ENCODE results near the gene FAM168B.

The FAM168B gene

GRCh38 chr2:131026919-131027318 lies 66.3 kb downstream of the FAM168B start:
- Histone ChIP-seq H3K9me2 (replicated peaks; ENCODE audit: insufficient read depth, low read length) (no peaks in the 10 kb centered on the region), H3K79me2 (ENCODE audit: low read length) (no peaks in the 10 kb centered on the region), H2AFZ (ENCODE audit: low read length) (no peak overlapping the region), H3K4me2 (ENCODE audit: low read depth, low read length) (no peak overlapping the region), H4K20me1 (ENCODE audit: insufficient read depth, low read length) (no peaks in the 10 kb centered on the region), H3K27me3 (replicated peaks; ENCODE audit: insufficient read depth, low read length) (no peaks in the 10 kb centered on the region), H3K36me3 (replicated peaks; ENCODE audit: insufficient read depth, low read length) (no peaks in the 10 kb centered on the region), H3K9ac (ENCODE audit: low read length) (no peak overlapping the region), H3F3A (ENCODE audit: insufficient read depth, low read length) (no peaks in the 10 kb centered on the region), H3K9me3 (replicated peaks; ENCODE audit: insufficient read depth, low read length) (no peaks in the 10 kb centered on the region), H3K4me3 (ENCODE audit: low read length) (no peak overlapping the region), H3K27ac (ENCODE audit: low read length) (no peak overlapping the region), H3K4me1 (ENCODE audit: low read length) (no peaks in the 10 kb centered on the region)
- TF ChIP-seq CTCF (IDR thresholded peaks at IDR 0.05; ENCODE audit: low read length) = no peak
- no peak for TF ChIP-seq EZH2 (optimal IDR thresholded peaks at IDR 0.05; ENCODE audit: low read depth, low read length)
- TF ChIP-seq EZH2phosphoT487 (IDR thresholded peaks at IDR 0.05; ENCODE audit: low read length) = no peak
- DNase-seq = no peak

- no peak overlapping the region for H2AFZ ChIP-seq (ENCODE audit: low read length)
- no peak overlapping the region for H3K4me3 ChIP-seq (ENCODE audit: low read length)
- H3K4me1 ChIP-seq (ENCODE audit: low read length) = no peaks in the 10 kb centered on the region
- no peak overlapping the region for H3K4me2 ChIP-seq (ENCODE audit: low read depth, low read length)
- TF ChIP-seq EZH2phosphoT487 (IDR thresholded peaks at IDR 0.05; ENCODE audit: low read length) = no peak
- no peak for TF ChIP-seq CTCF (IDR thresholded peaks at IDR 0.05; ENCODE audit: low read length)
- TF ChIP-seq EZH2 (optimal IDR thresholded peaks at IDR 0.05; ENCODE audit: low read depth, low read length) = no peak
- H3K36me3 ChIP-seq (replicated peaks; ENCODE audit: insufficient read depth, low read length) = no peaks in the 10 kb centered on the region
- no peak overlapping the region for H3K27ac ChIP-seq (ENCODE audit: low read length)
- no peaks in the 10 kb centered on the region for H3K79me2 ChIP-seq (ENCODE audit: low read length)
- H3K27me3 ChIP-seq (replicated peaks; ENCODE audit: insufficient read depth, low read length) = no peaks in the 10 kb centered on the region
- DNase-seq = no peak
- no peaks in the 10 kb centered on the region for H4K20me1 ChIP-seq (ENCODE audit: insufficient read depth, low read length)
- no peak overlapping the region for H3K9ac ChIP-seq (ENCODE audit: low read length)
- H3K9me2 ChIP-seq (replicated peaks; ENCODE audit: insufficient read depth, low read length) = no peaks in the 10 kb centered on the region
- H3F3A ChIP-seq (ENCODE audit: insufficient read depth, low read length) = no peaks in the 10 kb centered on the region
- H3K9me3 ChIP-seq (replicated peaks; ENCODE audit: insufficient read depth, low read length) = no peaks in the 10 kb centered on the region
Measured at GRCh38 chr2:131023758-131024157, 69.5 kb downstream of the FAM168B start.

- H3K4me2 ChIP-seq (ENCODE audit: low read depth, low read length) = no peak overlapping the region
- no peak overlapping the region for H3K27ac ChIP-seq (ENCODE audit: low read length)
- H3F3A ChIP-seq (ENCODE audit: insufficient read depth, low read length) = no peaks in the 10 kb centered on the region
- DNase-seq = no peak
- no peaks in the 10 kb centered on the region for H3K9me2 ChIP-seq (replicated peaks; ENCODE audit: insufficient read depth, low read length)
- no peak overlapping the region for H3K4me3 ChIP-seq (ENCODE audit: low read length)
- H3K4me1 ChIP-seq (ENCODE audit: low read length) = no peaks in the 10 kb centered on the region
- no peaks in the 10 kb centered on the region for H3K9me3 ChIP-seq (replicated peaks; ENCODE audit: insufficient read depth, low read length)
- no peaks in the 10 kb centered on the region for H3K79me2 ChIP-seq (ENCODE audit: low read length)
- no peaks in the 10 kb centered on the region for H3K36me3 ChIP-seq (replicated peaks; ENCODE audit: insufficient read depth, low read length)
- H3K27me3 ChIP-seq (replicated peaks; ENCODE audit: insufficient read depth, low read length) = no peaks in the 10 kb centered on the region
- no peaks in the 10 kb centered on the region for H4K20me1 ChIP-seq (ENCODE audit: insufficient read depth, low read length)
- TF ChIP-seq EZH2phosphoT487 (IDR thresholded peaks at IDR 0.05; ENCODE audit: low read length) (no peak), EZH2 (optimal IDR thresholded peaks at IDR 0.05; ENCODE audit: low read depth, low read length) (no peak), CTCF (IDR thresholded peaks at IDR 0.05; ENCODE audit: low read length) (no peak)
- H2AFZ ChIP-seq (ENCODE audit: low read length) = no peak overlapping the region
- H3K9ac ChIP-seq (ENCODE audit: low read length) = no peak overlapping the region
Measured at GRCh38 chr2:131022731-131023130, 70.5 kb downstream of the FAM168B start.

Data from MM.1S (cell line).